Peyer's patch (tissue), 4 donors: Measurements from ENCODE around the gene CYP27C1. TPM values are rescaled to one million over a fixed set of nuclear protein-coding genes. Genes with fewer than 3 reads are reported as not detected.

Source experiments
- DNase-seq, 3 donors: peaks; one replicate each; pipeline ENCODE4 v3.0.0-alpha.2; 2017 to 2019
- H3K27ac ChIP-seq, 4 donors: fragments of 200-600 bp; sonication (generic); one replicate each; pipeline ENCODE4 v1.5.1; 2016 to 2019
- H3K27me3 ChIP-seq, 2 donors: fragments of 200-600 bp; sonication (generic); one replicate each; pipeline ENCODE4 v1.5.1; 2019
- H3K36me3 ChIP-seq, 3 donors: fragments of 200-600 bp; sonication (generic); one replicate each; pipeline ENCODE4 v1.5.1; 2016 to 2019
- H3K4me1 ChIP-seq, 4 donors: fragments of 200-600 bp; sonication (generic); one replicate each; pipeline ENCODE4 v1.5.1; 2016 to 2019
- H3K4me3 ChIP-seq, 4 donors: fragments of 200-600 bp; sonication (generic); 1 replicate in 3 of 4; 2 replicates in 1 of 4; pipeline ENCODE4 v1.5.1; 2016 to 2019; ENCODE audit warnings: mild to moderate bottlenecking in 1 of 4
- H3K9me3 ChIP-seq, 4 donors: fragments of 200-600 bp; sonication (generic); one replicate each; pipeline ENCODE4 v1.5.1; 2016 to 2019; ENCODE audit warnings: mild to moderate bottlenecking in 1 of 4
- POLR2A ChIP-seq, 2 donors: fragments of 450-650 bp; IDR thresholded peaks; one replicate each; pipeline ENCODE4 v1.5.1; 2017; ENCODE audit warnings: antibody characterized with exemption in 2 of 2, mild to moderate bottlenecking in 2 of 2, moderate library complexity in 2 of 2
- total RNA-seq, 4 donors: library from RNA; depleted of rRNA; stranded (reverse); fragments of >200 nt; gene quantifications; one replicate each; pipeline ENCODE4 v1.1.0, GENCODE V29; 2016
- TF ChIP-seq, protein P1 (sequence below), 6 experiments: fragments of 450-650 bp in 4 of 6; fragments of 200-600 bp in 2 of 6; sonication (generic) in 1 of 6; IDR thresholded peaks; one replicate each; pipeline ENCODE4 v1.5.1; 2017 to 2019; ENCODE audit warnings: antibody characterized with exemption in 6 of 6, mild to moderate bottlenecking in 3 of 6, moderate library complexity in 1 of 6

Gene CYP27C1
- total RNA-seq, 4 donors from 2014 or later = 0.13 TPM; not detected in 3

GRCh38 chr2:127157651-127158485 lies 62.2 kb downstream of the CYP27C1 start:
- Histone ChIP-seq H3K27ac (no peak overlapping the region), H3K4me1 (no peaks in the 10 kb centered on the region), H3K36me3 (no peaks in the 10 kb centered on the region), H3K4me3 (no peak overlapping the region), H3K9me3 (no peaks in the 10 kb centered on the region), H3K27me3 (no peaks in the 10 kb centered on the region)
- no peak for TF ChIP-seq POLR2A (IDR thresholded peaks at IDR 0.05)
- TF ChIP-seq, protein P1, sequence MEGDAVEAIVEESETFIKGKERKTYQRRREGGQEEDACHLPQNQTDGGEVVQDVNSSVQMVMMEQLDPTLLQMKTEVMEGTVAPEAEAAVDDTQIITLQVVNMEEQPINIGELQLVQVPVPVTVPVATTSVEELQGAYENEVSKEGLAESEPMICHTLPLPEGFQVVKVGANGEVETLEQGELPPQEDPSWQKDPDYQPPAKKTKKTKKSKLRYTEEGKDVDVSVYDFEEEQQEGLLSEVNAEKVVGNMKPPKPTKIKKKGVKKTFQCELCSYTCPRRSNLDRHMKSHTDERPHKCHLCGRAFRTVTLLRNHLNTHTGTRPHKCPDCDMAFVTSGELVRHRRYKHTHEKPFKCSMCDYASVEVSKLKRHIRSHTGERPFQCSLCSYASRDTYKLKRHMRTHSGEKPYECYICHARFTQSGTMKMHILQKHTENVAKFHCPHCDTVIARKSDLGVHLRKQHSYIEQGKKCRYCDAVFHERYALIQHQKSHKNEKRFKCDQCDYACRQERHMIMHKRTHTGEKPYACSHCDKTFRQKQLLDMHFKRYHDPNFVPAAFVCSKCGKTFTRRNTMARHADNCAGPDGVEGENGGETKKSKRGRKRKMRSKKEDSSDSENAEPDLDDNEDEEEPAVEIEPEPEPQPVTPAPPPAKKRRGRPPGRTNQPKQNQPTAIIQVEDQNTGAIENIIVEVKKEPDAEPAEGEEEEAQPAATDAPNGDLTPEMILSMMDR (IDR thresholded peaks at IDR 0.05) = no peak
- no peak for DNase-seq

- Histone ChIP-seq H3K9me3 (no peaks in the 10 kb centered on the region), H3K27me3 (no peaks in the 10 kb centered on the region), H3K27ac (no peak overlapping the region), H3K36me3 (no peaks in the 10 kb centered on the region), H3K4me3 (no peak overlapping the region), H3K4me1 (no peaks in the 10 kb centered on the region)
- no peak for TF ChIP-seq POLR2A (IDR thresholded peaks at IDR 0.05)
- TF ChIP-seq, protein P1 (IDR thresholded peaks at IDR 0.05) = no peak
- DNase-seq = no peak
Measured at GRCh38 chr2:127157114-127157513, 63.0 kb downstream of the CYP27C1 start.

DNA sequence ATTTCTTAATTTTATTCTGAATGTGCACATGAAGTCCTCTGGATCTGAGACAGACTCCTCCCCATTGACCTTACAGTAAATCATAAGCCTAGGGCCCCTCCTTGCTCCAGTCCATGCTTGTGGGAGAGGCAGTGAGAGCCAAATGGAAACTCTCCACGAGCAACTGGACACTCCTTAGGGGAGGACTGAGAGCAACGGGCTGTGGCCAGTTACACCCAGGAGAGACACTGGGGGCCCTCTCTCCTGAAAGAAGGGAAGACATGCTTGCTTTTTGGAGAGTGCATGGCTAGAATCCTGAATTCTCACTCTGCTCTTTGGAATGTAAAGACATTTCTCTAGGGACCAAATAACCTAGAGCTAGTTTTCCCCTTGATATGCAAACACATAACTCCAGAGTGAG lies 64.2 kb downstream of the CYP27C1 start:
- Histone ChIP-seq H3K27me3 (no peaks in the 10 kb centered on the region), H3K4me3 (no peak overlapping the region), H3K9me3 (peaks cover 0 to 4% (median 0%) of the 10 kb centered on the region in 4 donors), H3K4me1 (no peaks in the 10 kb centered on the region), H3K27ac (no peak overlapping the region), H3K36me3 (no peaks in the 10 kb centered on the region)
- TF ChIP-seq POLR2A (IDR thresholded peaks at IDR 0.05) = no peak
- TF ChIP-seq, protein P1 (IDR thresholded peaks at IDR 0.05) = no peak
- DNase-seq = no peak

- Histone ChIP-seq H3K27ac (peak overlapping the region in 2 of 4 donors; percentile 31 to 41), H3K9me3 (peaks cover 0 to 4% (median 0%) of the 10 kb centered on the region in 4 donors), H3K27me3 (no peaks in the 10 kb centered on the region), H3K36me3 (no peaks in the 10 kb centered on the region), H3K4me1 (no peaks in the 10 kb centered on the region), H3K4me3 (no peak overlapping the region)
- TF ChIP-seq, protein P1 (IDR thresholded peaks at IDR 0.05) = no peak
- TF ChIP-seq POLR2A (IDR thresholded peaks at IDR 0.05) = no peak
- DNase-seq = no peak
Measured at GRCh38 chr2:127155028-127155581, 65.0 kb downstream of the CYP27C1 start.

GRCh38 chr2:127154396-127154795 lies 65.7 kb downstream of the CYP27C1 start:
- Histone ChIP-seq H3K4me1 (no peaks in the 10 kb centered on the region), H3K27me3 (no peaks in the 10 kb centered on the region), H3K36me3 (no peaks in the 10 kb centered on the region), H3K4me3 (no peak overlapping the region), H3K9me3 (peaks cover 0 to 4% (median 0%) of the 10 kb centered on the region in 4 donors), H3K27ac (peak overlapping the region in 2 of 4 donors; percentile 31 to 41)
- TF ChIP-seq, protein P1 (IDR thresholded peaks at IDR 0.05) = no peak
- TF ChIP-seq POLR2A (IDR thresholded peaks at IDR 0.05) = no peak
- no peak for DNase-seq
